BLaER1 treated with 17β-estradiol and CSF1 and Interleukin-3, amounts not matched to agents 10 nM and 100 nM (cell line): Measurements from ENCODE around the gene IGSF3.

ENCODE experiments used
- H3K27ac ChIP-seq, 11 experiments: shearing (Covaris generic); formaldehyde crosslinking; 2 replicates each; pipeline ENCODE4 v1.8.1; 2022
- H3K27me3 ChIP-seq, 11 experiments: shearing (Covaris generic); formaldehyde crosslinking; 2 replicates each; pipeline ENCODE4 v1.8.1; 2022
- H3K36me3 ChIP-seq, 11 experiments: shearing (Covaris generic); formaldehyde crosslinking; 2 replicates each; pipeline ENCODE4 v1.8.1; 2022
- H3K4me1 ChIP-seq, 10 experiments: shearing (Covaris generic); formaldehyde crosslinking; 2 replicates each; pipeline ENCODE4 v1.8.1; 2022
- H3K4me2 ChIP-seq, 11 experiments: shearing (Covaris generic); formaldehyde crosslinking; 2 replicates each; pipeline ENCODE4 v1.8.1; 2022
- H3K4me3 ChIP-seq, 10 experiments: shearing (Covaris generic); formaldehyde crosslinking; 2 replicates each; pipeline ENCODE4 v1.8.1; 2022
- H3K9ac ChIP-seq, 11 experiments: shearing (Covaris generic); formaldehyde crosslinking; 2 replicates each; pipeline ENCODE4 v1.8.1; 2022
- H3K9me3 ChIP-seq, 11 experiments: shearing (Covaris generic); formaldehyde crosslinking; replicated peaks in 1 of 11; 2 replicates each; pipeline ENCODE4 v1.8.1; 2022
- H4K20me1 ChIP-seq, 11 experiments: shearing (Covaris generic); formaldehyde crosslinking; 2 replicates each; pipeline ENCODE4 v1.8.1; 2022
- Cebpa-rat ChIP-seq, 11 experiments: shearing (Covaris generic); IDR thresholded peaks; 2 replicates each; pipeline ENCODE4 v1.8.1; 2022

IGSF3 gene

GRCh38 chr1:116587501-116588227 lies 79.9 kb downstream of the IGSF3 start:
- Histone ChIP-seq H3K9ac (0 out of 22 replicates have a peak overlapping the region, but pooled peaks of 1 of the 11 experiments have one; percentile 19), H3K4me1 (peaks cover 0 to 46% (median 29%) of the 10 kb centered on the region in 10 experiments; a peak in 13 of 20 replicates), H3K27ac (peak overlapping the region in 3 of 11 experiments; percentile 5 to 46 (median 43); a peak in 2 of 22 replicates)

GRCh38 chr1:116586741-116587143 lies 80.8 kb downstream of the IGSF3 start:
- no peaks in the 10 kb centered on the region for H3K9me3 ChIP-seq
- no peak overlapping the region for H3K4me3 ChIP-seq
- H3K36me3 ChIP-seq = peaks cover 9 to 78% (median 43%) of the 10 kb centered on the region in 11 experiments
- H4K20me1 ChIP-seq = no peaks in the 10 kb centered on the region
- TF ChIP-seq Cebpa-rat (IDR thresholded peaks at IDR 0.05) = no peak
- 0 out of 22 replicates have a peak overlapping the region, but pooled peaks of 1 of the 11 experiments have one; percentile 1 for H3K9ac ChIP-seq
- H3K27ac ChIP-seq = peak overlapping the region in 1 of 11 experiments; percentile 6; a peak in 2 of 22 replicates
- no peaks in the 10 kb centered on the region for H3K27me3 ChIP-seq
- peak overlapping the region in 8 of 11 experiments; percentile 10 to 76 (median 46); a peak in 13 of 22 replicates for H3K4me2 ChIP-seq
- H3K4me1 ChIP-seq = peaks cover 0 to 46% (median 24%) of the 10 kb centered on the region in 10 experiments; a peak in 13 of 20 replicates

More at GRCh38 chr1:116587501-116588227, 79.9 kb downstream of the IGSF3 start:
- peak overlapping the region in 6 of 11 experiments; percentile 3 to 76 (median 73); a peak in 10 of 22 replicates for H3K4me2 ChIP-seq
- TF ChIP-seq Cebpa-rat (IDR thresholded peaks at IDR 0.05) = no peak
- peaks cover 9 to 76% (median 42%) of the 10 kb centered on the region in 11 experiments for H3K36me3 ChIP-seq
- H3K9me3 ChIP-seq = no peaks in the 10 kb centered on the region
- H3K4me3 ChIP-seq = no peak overlapping the region
- no peaks in the 10 kb centered on the region for H4K20me1 ChIP-seq
- H3K27me3 ChIP-seq = no peaks in the 10 kb centered on the region

GRCh38 chr1:116585886-116586285 lies 81.6 kb downstream of the IGSF3 start:
- peaks cover 0 to 46% (median 24%) of the 10 kb centered on the region in 10 experiments; a peak in 13 of 20 replicates for H3K4me1 ChIP-seq
- H3K9ac ChIP-seq = no peak overlapping the region
- no peaks in the 10 kb centered on the region for H3K9me3 ChIP-seq
- no peak overlapping the region for H3K4me3 ChIP-seq
- no peaks in the 10 kb centered on the region for H3K27me3 ChIP-seq
- no peak overlapping the region for H3K4me2 ChIP-seq
- peaks cover 13 to 86% (median 45%) of the 10 kb centered on the region in 11 experiments for H3K36me3 ChIP-seq
- H4K20me1 ChIP-seq = no peaks in the 10 kb centered on the region
- no peak overlapping the region for H3K27ac ChIP-seq
- no peak for TF ChIP-seq Cebpa-rat (IDR thresholded peaks at IDR 0.05)

GRCh38 chr1:116581323-116581885 lies 86.1 kb downstream of the IGSF3 start:
- H3K4me3 ChIP-seq = no peak overlapping the region
- peaks cover 0 to 16% (median 3%) of the 10 kb centered on the region in 10 experiments; a peak in 11 of 20 replicates for H3K4me1 ChIP-seq
- TF ChIP-seq Cebpa-rat (IDR thresholded peaks at IDR 0.05) = no peak
- H4K20me1 ChIP-seq = no peaks in the 10 kb centered on the region
- H3K27me3 ChIP-seq = no peaks in the 10 kb centered on the region
- no peaks in the 10 kb centered on the region for H3K9me3 ChIP-seq
- H3K4me2 ChIP-seq = no peak overlapping the region
- peaks cover 13 to 97% (median 67%) of the 10 kb centered on the region in 11 experiments for H3K36me3 ChIP-seq
- no peak overlapping the region for H3K27ac ChIP-seq
- no peak overlapping the region for H3K9ac ChIP-seq

GRCh38 chr1:116580446-116581322 lies 86.8 kb downstream of the IGSF3 start:
- Histone ChIP-seq H3K9ac (no peak overlapping the region), H3K9me3 (no peaks in the 10 kb centered on the region), H3K27me3 (no peaks in the 10 kb centered on the region), H3K27ac (no peak overlapping the region), H3K4me3 (no peak overlapping the region), H3K4me1 (peaks cover 0 to 17% (median 0%) of the 10 kb centered on the region in 10 experiments; a peak in 7 of 20 replicates), H3K36me3 (peaks cover 13 to 97% (median 61%) of the 10 kb centered on the region in 11 experiments), H3K4me2 (no peak overlapping the region), H4K20me1 (no peaks in the 10 kb centered on the region)
- no peak for TF ChIP-seq Cebpa-rat (IDR thresholded peaks at IDR 0.05)

- H3K36me3 ChIP-seq = peaks cover 4 to 90% (median 47%) of the 10 kb centered on the region in 11 experiments
- no peaks in the 10 kb centered on the region for H4K20me1 ChIP-seq
- peaks cover 0 to 30% (median 8%) of the 10 kb centered on the region in 10 experiments; a peak in 16 of 20 replicates for H3K4me1 ChIP-seq
- no peak overlapping the region for H3K4me3 ChIP-seq
- H3K4me2 ChIP-seq = no peak overlapping the region
- H3K27me3 ChIP-seq = no peaks in the 10 kb centered on the region
- no peak overlapping the region for H3K9ac ChIP-seq
- H3K9me3 ChIP-seq = no peaks in the 10 kb centered on the region
- H3K27ac ChIP-seq = no peak overlapping the region
- no peak for TF ChIP-seq Cebpa-rat (IDR thresholded peaks at IDR 0.05)
These were observed 88.2 kb downstream of the IGSF3 start for GRCh38 chr1:116579259-116579875.

- Histone ChIP-seq H3K27ac (no peak overlapping the region), H3K4me1 (peaks cover 0 to 38% (median 15%) of the 10 kb centered on the region in 10 experiments; a peak in 16 of 20 replicates), H4K20me1 (no peaks in the 10 kb centered on the region)
These were observed 89.0 kb downstream of the IGSF3 start for GRCh38 chr1:116578581-116578980.

GRCh38 chr1:116577759-116578314 lies 89.7 kb downstream of the IGSF3 start:
- H3K36me3 ChIP-seq = peaks cover 3 to 80% (median 33%) of the 10 kb centered on the region in 11 experiments; a peak in 21 of 22 replicates
- TF ChIP-seq Cebpa-rat (IDR thresholded peaks at IDR 0.05) = no peak
- H3K9me3 ChIP-seq = no peaks in the 10 kb centered on the region
- H3K4me2 ChIP-seq = peak overlapping the region in 2 of 11 experiments; percentile 14 to 21; a peak in 2 of 22 replicates
- no peak overlapping the region for H3K27ac ChIP-seq
- H4K20me1 ChIP-seq = no peaks in the 10 kb centered on the region
- H3K27me3 ChIP-seq = no peaks in the 10 kb centered on the region
- no peak overlapping the region for H3K4me3 ChIP-seq
- peaks cover 0 to 45% (median 20%) of the 10 kb centered on the region in 10 experiments; a peak in 17 of 20 replicates for H3K4me1 ChIP-seq
- H3K9ac ChIP-seq = no peak overlapping the region; a peak in 1 of 22 replicates

More at GRCh38 chr1:116578581-116578980, 89.0 kb downstream of the IGSF3 start:
- H3K9ac ChIP-seq = no peak overlapping the region
- H3K9me3 ChIP-seq = no peaks in the 10 kb centered on the region
- no peak for TF ChIP-seq Cebpa-rat (IDR thresholded peaks at IDR 0.05)
- peaks cover 3 to 87% (median 40%) of the 10 kb centered on the region in 11 experiments for H3K36me3 ChIP-seq
- no peaks in the 10 kb centered on the region for H3K27me3 ChIP-seq
- no peak overlapping the region for H3K4me3 ChIP-seq
- no peak overlapping the region for H3K4me2 ChIP-seq
